Urinary bladder (tissue), 4 donors: ENCODE results near the gene INTS7. TPM values are rescaled to one million over a fixed set of nuclear protein-coding genes. Genes with fewer than 3 reads are reported as not detected.

Experiments used
- DNase-seq: peaks from one replicate; pipeline ENCODE4 v3.0.0-alpha.2; 2015; ENCODE audit errors: extremely low spot score
- H3K27ac ChIP-seq: one replicate; pipeline ENCODE4 v1.5.1; 2013; ENCODE audit warnings: low read depth, mild to moderate bottlenecking, moderate library complexity
- H3K36me3 ChIP-seq: one replicate; pipeline ENCODE4 v1.6.1; 2013; ENCODE audit warnings: mild to moderate bottlenecking, moderate library complexity; ENCODE audit not compliant: insufficient read depth
- H3K4me1 ChIP-seq: one replicate; pipeline ENCODE4 v1.6.1; 2013; ENCODE audit warnings: mild to moderate bottlenecking, moderate library complexity; ENCODE audit not compliant: insufficient read depth
- H3K4me3 ChIP-seq: one replicate; pipeline ENCODE4 v1.5.1; 2013; ENCODE audit warnings: low read depth, low read length
- WGBS: extraction: QIAGEN DNeasy Blood & Tissue Kit; methylation state at CpG from one replicate; pipeline ENCODE4 v1.1.7; 2013; 5-methylcytosine and 5-hydroxymethylcytosine counted together
- polyA plus RNA-seq: library from polyadenylated mRNA; stranded (reverse); fragments of 200-250 nt; gene quantifications from one replicate; pipeline ENCODE4 v1.2.3, GENCODE V29; 2013
- small RNA-seq: library from RNA; depleted of rRNA; stranded (forward); fragments of <200 nt; gene quantifications from one replicate; pipeline ENCODE3, GENCODE V24; 2014
- total RNA-seq: library from RNA; depleted of rRNA; stranded (reverse); fragments of >200 nt; gene quantifications from one replicate; pipeline ENCODE4 v1.2.3, GENCODE V29; 2014
- donor health status: healthy with polysubstance abuse.
- donor health status: healthy.

Gene INTS7
- total and polyA plus RNA-seq, 2 donors: 5.2 to 24.3 TPM

GRCh38 chr1:211892577-211892976 lies 142.8 kb downstream of the INTS7 start:
- H3K4me1 ChIP-seq: no peaks in the 10 kb centered on the region
- DNase-seq: no peak
- 58% methylated on average over 3 of the region's 3 CpGs for WGBS

GRCh38 chr1:211891708-211892107 lies 143.6 kb downstream of the INTS7 start:
- no peak overlapping the region for H3K27ac ChIP-seq
- DNase-seq: no peak
- WGBS: 86% methylated on average over 1 of the region's 1 CpG
- H3K36me3 ChIP-seq: no peaks in the 10 kb centered on the region
- H3K4me3 ChIP-seq: no peak overlapping the region
- H3K4me1 ChIP-seq: no peaks in the 10 kb centered on the region

More at GRCh38 chr1:211892577-211892976, 142.8 kb downstream of the INTS7 start:
- Histone ChIP-seq H3K36me3 (no peaks in the 10 kb centered on the region), H3K4me3 (no peak overlapping the region), H3K27ac (no peak overlapping the region)

Small RNA genes lying within 50 kb of the gene (small RNA-seq; reads per million reads assigned to genes)
- gene MIR3122 (not detected), gene RF00568 (not detected)

Other genes with a start within 250 kb of the INTS7 start
- 50.2 TPM for gene LPGAT1, start 204.8 kb downstream of the INTS7 start, total RNA-seq
- 13.4 TPM for gene LPGAT1, start 204.8 kb downstream of the INTS7 start, polyA plus RNA-seq
- gene DTL, start 191 bp upstream of the INTS7 start, total RNA-seq: 20.7 TPM
- gene DTL, start 191 bp upstream of the INTS7 start, polyA plus RNA-seq: 0.29 TPM
- 64.4 TPM for gene PPP2R5A, start 249.9 kb upstream of the INTS7 start, total RNA-seq
- gene PPP2R5A, start 249.9 kb upstream of the INTS7 start, polyA plus RNA-seq: 47.1 TPM